Large intestine (tissue), 3 donors: Measurements from ENCODE around the gene SETD3. TPM values are rescaled to one million over a fixed set of nuclear protein-coding genes. Genes with fewer than 3 reads are reported as not detected.

Experiments used
- DNase-seq, 2 donors: peaks; one replicate each; pipeline versions ENCODE4 v3.0.0 to v3.0.0-alpha.2; 2013
- H3K27ac ChIP-seq: one replicate; pipeline ENCODE4 v1.5.1; 2013; ENCODE audit warnings: low read length
- H3K27me3 ChIP-seq: 2 replicates; pipeline ENCODE4 v1.6.1; 2013; ENCODE audit warnings: low read length; ENCODE audit not compliant: control insufficient read depth, insufficient read depth
- H3K36me3 ChIP-seq: 2 replicates; pipeline ENCODE4 v1.6.1; 2013; ENCODE audit warnings: low read length; ENCODE audit not compliant: control insufficient read depth, insufficient read depth
- H3K4me1 ChIP-seq: one replicate; pipeline ENCODE4 v1.6.1; 2013; ENCODE audit warnings: low read length; ENCODE audit not compliant: control insufficient read depth, insufficient read depth
- H3K4me3 ChIP-seq: one replicate; pipeline ENCODE4 v1.5.1; 2013; ENCODE audit warnings: low read length
- H3K9me3 ChIP-seq: one replicate; pipeline ENCODE4 v1.6.1; 2013; ENCODE audit warnings: mild to moderate bottlenecking, low read depth, low read length, moderate library complexity; ENCODE audit not compliant: control insufficient read depth
- WGBS: methylation state at CpG from one replicate; pipeline ENCODE4 v1.1.5; 2013; ENCODE audit warnings: low lambda C conversion rate; ENCODE audit not compliant: insufficient coverage; 5-methylcytosine and 5-hydroxymethylcytosine counted together
- polyA plus RNA-seq: library from polyadenylated mRNA; unstranded; fragments of 120-200 nt; gene quantifications from one replicate; pipeline ENCODE4 v1.2.1, GENCODE V29; 2013

The SETD3 gene
- polyA plus RNA-seq, 1 donor = 56.9 TPM

DNA sequence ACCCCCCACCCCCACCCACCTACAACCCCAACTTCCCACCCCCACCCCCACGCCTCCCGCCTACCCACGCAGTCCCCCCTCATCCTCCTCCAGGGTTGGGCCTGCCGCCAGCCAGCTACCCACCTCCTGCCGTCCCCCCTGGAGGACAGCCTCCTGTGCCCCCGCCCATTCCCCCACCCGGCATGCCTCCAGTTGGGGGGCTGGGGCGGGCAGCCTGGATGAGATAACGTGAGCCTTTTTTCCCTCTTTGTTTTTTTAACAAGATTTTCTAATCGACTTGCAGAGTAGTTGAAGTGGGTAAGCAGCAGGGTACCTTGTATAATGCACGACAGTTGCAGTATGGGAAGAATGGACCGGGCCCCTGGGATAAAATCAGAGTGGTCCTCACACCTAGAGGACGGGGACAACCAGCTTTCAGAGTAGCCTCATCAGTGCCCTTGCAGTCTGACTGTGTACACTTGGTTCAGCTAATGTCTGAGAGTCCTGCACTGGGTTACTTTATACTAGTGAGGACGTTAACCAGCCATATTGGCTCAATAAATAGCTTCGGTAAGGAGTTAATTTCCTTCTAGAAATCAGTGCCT, 30.0 kb upstream of the SETD3 start:
- WGBS = no CpG with 5 or more reads among the region's 15 CpGs
- no peak for DNase-seq
- H3K27ac ChIP-seq = no peak overlapping the region
- peaks cover 87% of the 10 kb centered on the region for H3K36me3 ChIP-seq
- no peak overlapping the region for H3K4me3 ChIP-seq
- H3K27me3 ChIP-seq = no peaks in the 10 kb centered on the region
- no peaks in the 10 kb centered on the region for H3K9me3 ChIP-seq
- H3K4me1 ChIP-seq = peaks cover 2% of the 10 kb centered on the region

DNA sequence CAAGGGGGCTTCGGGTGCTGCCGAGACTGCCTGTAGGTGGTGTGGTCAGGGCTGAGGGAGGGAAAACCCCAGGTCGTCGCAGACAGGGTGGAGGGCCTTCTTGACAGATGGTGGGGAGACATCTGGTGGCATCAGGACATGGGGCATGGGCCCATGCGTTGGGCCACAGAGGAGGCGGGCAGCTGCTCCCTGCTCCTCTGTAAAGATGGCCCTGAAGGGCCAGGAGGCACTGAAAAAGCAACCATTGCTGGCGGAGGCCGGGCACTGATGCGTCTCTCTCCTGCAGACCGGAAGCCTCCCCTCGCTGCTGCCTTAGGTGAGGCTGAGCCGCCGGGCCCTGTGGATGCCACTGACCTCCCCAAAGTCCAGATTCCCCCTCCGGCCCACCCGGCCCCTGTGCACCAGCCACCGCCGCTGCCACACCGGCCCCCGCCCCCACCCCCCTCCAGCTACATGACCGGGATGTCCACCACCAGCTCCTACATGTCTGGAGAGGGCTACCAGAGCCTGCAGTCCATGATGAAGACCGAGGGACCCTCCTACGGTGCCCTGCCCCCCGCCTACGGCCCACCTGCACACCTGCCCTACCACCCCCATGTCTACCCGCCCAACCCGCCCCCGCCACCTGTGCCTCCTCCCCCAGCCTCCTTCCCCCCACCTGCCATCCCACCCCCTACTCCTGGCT, 29.4 kb upstream of the SETD3 start:
- Histone ChIP-seq H3K36me3 (peaks cover 89% of the 10 kb centered on the region), H3K9me3 (no peaks in the 10 kb centered on the region), H3K4me3 (no peak overlapping the region), H3K27ac (no peak overlapping the region), H3K4me1 (peaks cover 2% of the 10 kb centered on the region), H3K27me3 (no peaks in the 10 kb centered on the region)
- DNase-seq = no peak
- WGBS = no CpG with 5 or more reads among the region's 27 CpGs

DNA sequence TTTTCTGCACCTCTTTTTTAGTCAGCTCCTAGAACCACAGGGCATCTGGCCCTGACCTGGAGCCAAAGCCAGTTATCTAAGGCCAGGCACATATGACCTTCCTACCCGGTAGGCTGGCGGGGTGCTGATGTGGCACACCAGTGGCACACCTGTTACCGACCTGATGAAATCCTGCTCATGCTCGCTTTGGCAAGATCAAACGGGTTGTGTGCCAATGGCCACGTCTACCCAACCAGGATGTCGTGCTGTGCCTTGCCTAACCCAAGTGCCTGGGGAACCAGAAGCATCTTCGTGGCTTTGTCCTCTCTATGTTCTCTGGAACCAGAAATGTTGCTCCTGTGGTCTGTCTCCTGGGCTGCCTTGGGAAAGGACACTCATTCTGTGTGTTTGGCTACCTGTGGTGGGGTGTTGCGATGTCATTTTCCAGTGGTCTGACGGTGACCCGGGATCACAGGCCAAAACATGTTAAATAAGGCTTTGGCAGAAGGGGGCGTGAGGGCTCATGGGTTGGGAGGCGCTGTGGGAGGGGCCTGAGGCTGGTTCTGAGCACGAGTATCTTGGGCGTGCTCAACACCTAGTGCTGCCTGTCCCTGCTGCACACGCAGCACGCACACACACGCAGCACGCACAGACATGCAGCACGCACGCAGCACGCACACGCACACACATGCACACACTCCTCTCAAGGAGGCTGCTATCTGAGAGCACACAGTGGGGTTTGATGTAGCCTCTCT, 28.4 kb upstream of the SETD3 start:
- Histone ChIP-seq H3K27me3 (no peaks in the 10 kb centered on the region), H3K36me3 (peaks cover 87% of the 10 kb centered on the region), H3K4me3 (no peak overlapping the region), H3K9me3 (no peaks in the 10 kb centered on the region), H3K4me1 (peaks cover 2% of the 10 kb centered on the region), H3K27ac (no peak overlapping the region)
- no peak for DNase-seq
- no CpG with 5 or more reads among the region's 23 CpGs for WGBS

- no peak for DNase-seq
- no peaks in the 10 kb centered on the region for H3K27me3 ChIP-seq
- peaks cover 2% of the 10 kb centered on the region for H3K4me1 ChIP-seq
- H3K9me3 ChIP-seq = no peaks in the 10 kb centered on the region
- H3K4me3 ChIP-seq = no peak overlapping the region
- no peak overlapping the region for H3K27ac ChIP-seq
- peaks cover 87% of the 10 kb centered on the region for H3K36me3 ChIP-seq
- WGBS = 100% methylated on average over 1 of the region's 13 CpGs
These were observed 27.4 kb upstream of the SETD3 start for GRCh38 chr14:99507860-99508640.

- peaks cover 88% of the 10 kb centered on the region for H3K36me3 ChIP-seq
- H3K27me3 ChIP-seq = no peaks in the 10 kb centered on the region
- no peak overlapping the region for H3K4me3 ChIP-seq
- no peaks in the 10 kb centered on the region for H3K4me1 ChIP-seq
- no peak overlapping the region for H3K27ac ChIP-seq
- no peak for DNase-seq
- no peaks in the 10 kb centered on the region for H3K9me3 ChIP-seq
- WGBS = no CpG with 5 or more reads among the region's 6 CpGs
These were observed 25.6 kb upstream of the SETD3 start for GRCh38 chr14:99506276-99506675.

DNA sequence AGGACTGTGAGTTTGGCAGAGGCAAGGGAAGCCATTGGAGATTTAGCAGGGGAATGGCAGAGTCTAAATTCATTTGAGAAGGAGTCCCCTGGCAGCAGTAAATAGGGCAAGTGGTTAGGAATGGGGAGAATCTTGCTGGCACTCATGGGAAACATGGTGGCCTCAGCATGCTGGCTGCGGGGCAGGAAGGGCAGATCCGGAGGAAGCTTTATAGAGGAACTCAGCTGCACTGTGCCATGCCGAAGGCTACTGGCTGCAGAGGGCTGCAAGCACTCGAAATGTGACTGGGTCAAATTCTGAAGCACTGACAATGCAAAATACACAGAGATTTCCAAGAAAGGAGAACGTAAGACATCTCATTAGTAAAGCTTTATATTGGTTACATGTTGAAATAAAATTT, 24.4 kb upstream of the SETD3 start:
- no peaks in the 10 kb centered on the region for H3K27me3 ChIP-seq
- H3K36me3 ChIP-seq = peaks cover 91% of the 10 kb centered on the region
- no peak overlapping the region for H3K27ac ChIP-seq
- 86% methylated on average over 1 of the region's 5 CpGs for WGBS
- H3K4me3 ChIP-seq = no peak overlapping the region
- H3K9me3 ChIP-seq = no peaks in the 10 kb centered on the region
- H3K4me1 ChIP-seq = no peaks in the 10 kb centered on the region
- DNase-seq = no peak

DNA sequence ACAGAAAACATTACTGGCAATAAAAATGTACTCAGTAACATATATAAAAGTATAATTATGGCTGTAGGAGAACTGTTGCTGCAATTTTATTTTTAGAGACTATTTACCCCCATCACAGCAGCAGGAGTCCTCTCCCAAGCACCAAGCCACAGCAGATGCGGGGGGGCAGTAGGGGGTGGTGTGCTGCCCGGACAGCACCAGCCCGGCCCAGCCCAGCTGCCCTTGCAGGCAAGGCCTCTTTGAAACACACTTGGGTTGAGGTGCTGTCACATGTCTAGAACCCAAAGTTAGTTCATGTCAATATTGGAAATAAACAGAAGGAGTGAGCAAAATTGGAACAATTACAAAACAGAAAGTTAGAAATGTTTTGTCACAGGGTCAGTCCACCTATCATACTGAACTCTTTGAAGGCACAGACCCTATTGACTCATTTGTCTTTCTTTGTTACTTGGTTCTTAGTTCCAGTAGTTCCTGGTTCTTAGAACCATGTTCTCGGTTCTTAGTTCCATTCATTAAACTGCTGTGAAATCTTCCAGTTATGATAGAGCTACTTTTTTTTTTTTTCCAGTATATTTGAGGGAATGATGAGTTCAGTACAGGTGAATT, 23.3 kb upstream of the SETD3 start:
- Histone ChIP-seq H3K27ac (no peak overlapping the region), H3K9me3 (no peaks in the 10 kb centered on the region), H3K4me1 (no peaks in the 10 kb centered on the region), H3K4me3 (no peak overlapping the region), H3K27me3 (no peaks in the 10 kb centered on the region), H3K36me3 (peaks cover 88% of the 10 kb centered on the region)
- 100% methylated on average over 1 of the region's 4 CpGs for WGBS
- DNase-seq = no peak

- Histone ChIP-seq H3K36me3 (peaks cover 88% of the 10 kb centered on the region), H3K9me3 (no peaks in the 10 kb centered on the region), H3K4me1 (no peaks in the 10 kb centered on the region), H3K27me3 (no peaks in the 10 kb centered on the region), H3K27ac (no peak overlapping the region), H3K4me3 (no peak overlapping the region)
- DNase-seq = no peak
- no CpG with 5 or more reads among the region's 14 CpGs for WGBS
These were observed 22.3 kb upstream of the SETD3 start for GRCh38 chr14:99502989-99503421.

DNA sequence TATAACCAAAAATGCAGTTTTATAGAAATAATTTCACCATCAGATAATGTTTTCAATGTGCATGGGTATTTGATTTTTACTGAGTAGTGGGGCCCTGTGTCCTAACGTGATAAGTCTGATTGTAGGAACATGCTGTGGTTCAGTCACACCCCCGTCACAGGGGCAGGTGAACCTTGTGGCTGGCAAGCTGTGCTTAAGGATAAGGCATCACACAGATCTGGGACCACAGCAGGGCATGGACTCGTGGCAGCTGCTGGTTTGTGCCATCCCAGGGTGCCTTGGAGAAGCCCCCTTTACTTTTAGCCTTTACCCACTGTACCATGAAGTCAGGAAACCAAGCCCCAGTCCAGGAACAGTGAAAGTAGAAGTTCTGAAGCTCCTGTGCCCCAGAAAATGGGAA, 17.2 kb upstream of the SETD3 start:
- peaks cover 86% of the 10 kb centered on the region for H3K36me3 ChIP-seq
- H3K4me1 ChIP-seq = no peaks in the 10 kb centered on the region
- WGBS = no CpG with 5 or more reads among the region's 3 CpGs
- no peaks in the 10 kb centered on the region for H3K9me3 ChIP-seq
- no peak overlapping the region for H3K4me3 ChIP-seq
- H3K27me3 ChIP-seq = no peaks in the 10 kb centered on the region
- no peak for DNase-seq
- no peak overlapping the region for H3K27ac ChIP-seq

GRCh38 chr14:99497341-99497740, 16.7 kb upstream of the SETD3 start:
- DNase-seq = no peak
- Histone ChIP-seq H3K27me3 (no peaks in the 10 kb centered on the region), H3K36me3 (peaks cover 84% of the 10 kb centered on the region), H3K9me3 (no peaks in the 10 kb centered on the region), H3K4me1 (no peaks in the 10 kb centered on the region), H3K27ac (no peak overlapping the region), H3K4me3 (no peak overlapping the region)
- no CpG with 5 or more reads among the region's 2 CpGs for WGBS
